ENCODE data around the gene LHX2. TPM values are rescaled to one million over a fixed set of nuclear protein-coding genes. Genes with fewer than 3 reads are reported as not detected.

The LHX2 gene
- total and polyA plus RNA-seq, 9 of the 15 experiments (the other 6 are each of a cell fraction or from before 2014, with no cell fraction given) = 0.07 TPM; not detected in 8

DNA sequence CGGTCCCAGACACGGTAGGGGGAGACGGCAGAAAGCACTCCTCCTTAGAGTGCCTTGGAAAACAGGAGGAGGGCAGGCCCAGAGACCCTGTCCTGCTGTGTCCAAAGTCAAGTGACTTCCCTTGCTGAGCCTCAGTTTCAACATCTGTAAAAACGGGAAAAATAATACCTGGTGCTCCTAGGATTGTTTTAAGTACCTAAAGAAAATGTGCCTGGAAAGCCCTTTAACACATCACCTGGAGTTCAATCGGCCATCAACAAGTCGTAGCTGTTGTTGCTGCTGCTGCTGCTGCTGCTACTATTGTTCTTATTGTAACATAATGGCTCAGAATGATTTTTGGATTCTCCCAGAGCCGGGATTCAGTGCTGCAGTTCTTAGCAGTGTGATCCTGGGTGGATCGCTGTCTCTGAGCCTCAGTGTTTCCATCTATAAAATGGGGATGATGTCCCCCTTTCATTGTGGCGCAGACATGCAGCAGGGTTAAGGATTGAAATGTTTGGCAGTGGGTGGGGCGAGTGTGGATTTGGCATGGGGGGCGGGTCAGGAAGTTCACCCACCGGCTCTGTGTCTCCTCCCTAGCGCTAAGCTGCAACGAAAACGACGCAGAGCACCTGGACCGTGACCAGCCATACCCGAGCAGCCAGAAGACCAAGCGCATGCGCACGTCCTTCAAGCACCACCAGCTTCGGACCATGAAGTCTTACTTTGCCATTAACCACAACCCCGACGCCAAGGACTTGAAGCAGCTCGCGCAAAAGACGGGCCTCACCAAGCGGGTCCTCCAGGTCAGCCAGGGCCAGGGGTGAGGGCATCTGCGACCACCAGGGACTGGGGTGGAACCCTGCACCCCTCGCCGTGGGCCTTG lies 9.2 kb downstream of the LHX2 start:
- POLR2A ChIA-PET = interaction anchor here (0.7 kb wide), 1 partner anchor 53 kb away, joined by 3 read pairs; no protein-coding TSS in a partner anchor
- ATAC-seq (no peak), FAIRE-seq (no peak), DNase-seq (ENCODE audit: extremely low read depth in 1 of 4, low spot score in 3 of 4) (no peak)
- no peak overlapping the region for H3K4me2 ChIP-seq (ENCODE audit: insufficient read depth, low read length)
- H3K9me3 ChIP-seq (replicated peaks; ENCODE audit: control insufficient read depth, insufficient read depth, low read depth, low read length) = no peaks in the 10 kb centered on the region
- H3K27ac ChIP-seq (ENCODE audit: extremely low read depth, low read depth, low read length) = no peak overlapping the region
- peaks cover 56 to 72% of the 10 kb centered on the region in 2 experiments for H3K27me3 ChIP-seq (ENCODE audit: control insufficient read depth in 2 of 2, insufficient read depth in 2 of 2, low read length in 2 of 2)
- no TSS peak for BruUV-seq (replicated peaks)
- H3K4me3 ChIP-seq = no peak overlapping the region
- CTCF ChIA-PET (ENCODE audit: low intra/inter-chr PET ratio) = no interaction called here
- TF ChIP-seq CBX2 (IDR thresholded peaks at IDR 0.05; ENCODE audit: insufficient read depth, low read length, poor library complexity, severe bottlenecking) (peak; percentile 26), POLR2AphosphoS2 (IDR thresholded peaks at IDR 0.05; ENCODE audit: low read length) (no peak), RBM25 (IDR thresholded peaks at IDR 0.05; ENCODE audit: low read depth, low read length, severe bottlenecking) (peak; percentile 77), BCOR (IDR thresholded peaks at IDR 0.05) (peak; percentile 49; the same call in 1 of the 2 replicates), KDM1A (IDR thresholded peaks at IDR 0.05) (0 out of 4 replicates have a peak, but pooled peaks of 1 of the 2 experiments have one; percentile 29), ADNP (tag; IDR thresholded peaks at IDR 0.05) (0 out of 2 replicates have a peak, but pooled peaks have one; percentile 30), DIDO1 (tag; IDR thresholded peaks at IDR 0.05; ENCODE audit: low read depth) (no peak), NRF1 (conservative IDR thresholded peaks at IDR 0.05 in 1 of 2, IDR thresholded peaks at IDR 0.05 in 1 of 2) (peak; percentile 84 to 87), SETDB1 (IDR thresholded peaks at IDR 0.05; ENCODE audit: low read length) (no peak)
- peaks cover 0 to 32% of the 10 kb centered on the region in 2 experiments; a peak in 3 of 5 replicates for H3K4me1 ChIP-seq (replicated peaks in 1 of 2; ENCODE audit: control insufficient read depth in 2 of 2, insufficient read depth in 2 of 2, low read length in 2 of 2)
- in situ Hi-C loops (cut with MboI) = no loop called here
- H3K9ac ChIP-seq (ENCODE audit: insufficient read depth in 1 of 2, low read depth in 2 of 2, low read length in 2 of 2) = no peak overlapping the region
- intact Hi-C loops (cut with micrococcal nuclease) = no loop called here
- no peak overlapping the region for H2AFZ ChIP-seq (ENCODE audit: low read depth, low read length)
- peaks cover 2% of the 10 kb centered on the region for H3K9me1 ChIP-seq (ENCODE audit: control insufficient read depth, insufficient read depth, low read length)
- 11% methylated on average over 30 of the region's 31 CpGs for WGBS (ENCODE audit: insufficient coverage, low coverage, missing lambda C conversion rate)
- H4K20me1 ChIP-seq (replicated peaks; ENCODE audit: control insufficient read depth, insufficient read depth, low read length) = peaks cover 8% of the 10 kb centered on the region
- no peaks in the 10 kb centered on the region for H3K79me2 ChIP-seq (ENCODE audit: control insufficient read depth, insufficient read depth, low read length)
- no peaks in the 10 kb centered on the region for H3K36me3 ChIP-seq (ENCODE audit: control insufficient read depth, insufficient read depth, low read length)
